ENCODE results near the gene SEPTIN12.

- TF ChIP-seq CTCF (conservative IDR thresholded peaks at IDR 0.05; ENCODE audit: low read length), result no peak
- TF ChIP-seq EZH2phosphoT487 (IDR thresholded peaks at IDR 0.05; ENCODE audit: borderline replicate concordance), result no peak
Measured at GRCh38 chr16:4802659-4803287, 14.6 kb upstream of the SEPTIN12 start.
